ENCODE data around the gene SLC38A9.

Gene SLC38A9

GRCh38 chr5:55634209-55634805, 77.8 kb downstream of the SLC38A9 start:
- in situ Hi-C loops (cut with HindIII; ENCODE audit: low sequenced_read_pairs) = no loop called here
- no peak overlapping the region for H3K4me3 ChIP-seq (ENCODE audit: low read depth, low read length)
- TF ChIP-seq CTCF (IDR thresholded peaks at IDR 0.05; ENCODE audit: low read depth, low read length, missing control alignments) = no peak
- peak; percentile 81 for DNase-seq (ENCODE audit: low read depth)

GRCh38 chr5:55633574-55634208, 78.4 kb downstream of the SLC38A9 start:
- no peak for TF ChIP-seq CTCF (IDR thresholded peaks at IDR 0.05; ENCODE audit: low read depth, low read length, missing control alignments)
- H3K4me3 ChIP-seq (ENCODE audit: low read depth, low read length) = no peak overlapping the region
- in situ Hi-C loops (cut with HindIII; ENCODE audit: low sequenced_read_pairs) = no loop called here
- peak; percentile 74 for DNase-seq (ENCODE audit: low read depth)

GRCh38 chr5:55629815-55630214, 82.3 kb downstream of the SLC38A9 start:
- TF ChIP-seq CTCF (IDR thresholded peaks at IDR 0.05; ENCODE audit: low read depth, low read length, missing control alignments) = no peak
- no peak overlapping the region for H3K4me3 ChIP-seq (ENCODE audit: low read depth, low read length)
- in situ Hi-C loops (cut with HindIII; ENCODE audit: low sequenced_read_pairs) = loop anchor here (5.0 kb wide), 1 partner anchor 53 kb away; no protein-coding TSS in a partner anchor
- no peak for DNase-seq (ENCODE audit: low read depth)

GRCh38 chr5:55626790-55627189, 85.3 kb downstream of the SLC38A9 start:
- H3K4me3 ChIP-seq (ENCODE audit: low read depth, low read length) = no peak overlapping the region
- no peak for TF ChIP-seq CTCF (IDR thresholded peaks at IDR 0.05; ENCODE audit: low read depth, low read length, missing control alignments)
- no peak for DNase-seq (ENCODE audit: low read depth)
- in situ Hi-C loops (cut with HindIII; ENCODE audit: low sequenced_read_pairs) = loop anchor here (5.0 kb wide), 1 partner anchor 49 kb away; no protein-coding TSS in a partner anchor

- in situ Hi-C loops (cut with HindIII; ENCODE audit: low sequenced_read_pairs) = loop anchor here (5.0 kb wide), 1 partner anchor 49 kb away; no protein-coding TSS in a partner anchor
These were observed 86.2 kb downstream of the SLC38A9 start for GRCh38 chr5:55625913-55626312.

GRCh38 chr5:55625589-55625909, 86.6 kb downstream of the SLC38A9 start:
- H3K4me3 ChIP-seq (ENCODE audit: low read depth, low read length) = no peak overlapping the region
- no peak for DNase-seq (ENCODE audit: low read depth)
- in situ Hi-C loops (cut with HindIII; ENCODE audit: low sequenced_read_pairs) = loop anchor here (5.0 kb wide), 1 partner anchor 48 kb away; no protein-coding TSS in a partner anchor
- TF ChIP-seq CTCF (IDR thresholded peaks at IDR 0.05; ENCODE audit: low read depth, low read length, missing control alignments) = no peak

More at GRCh38 chr5:55625913-55626312, 86.2 kb downstream of the SLC38A9 start:
- H3K4me3 ChIP-seq (ENCODE audit: low read depth, low read length) = no peak overlapping the region
- DNase-seq (ENCODE audit: low read depth) = no peak
- TF ChIP-seq CTCF (IDR thresholded peaks at IDR 0.05; ENCODE audit: low read depth, low read length, missing control alignments) = no peak
